Motor neuron (in vitro differentiated cells): ENCODE measurements around the gene SMIM8. TPM values are rescaled to one million over a fixed set of nuclear protein-coding genes. Genes with fewer than 3 reads are reported as not detected.

ENCODE experiments used
- ATAC-seq, 8 experiments: fragments of 200-7000 bp; cut with Tn5 transposase; replicated peaks in 6 of 8; 2 replicates each; pipeline ENCODE4 v1.8.0; 2021; ENCODE audit warnings: mild to moderate bottlenecking in 8 of 8, moderate library complexity in 8 of 8
- H3K27ac ChIP-seq, 2 donors: fragments of 250-450 bp; sonication (Bioruptor Pico); 2 replicates each; pipeline ENCODE4 v1.9.0; 2021; ENCODE audit warnings: antibody characterized with exemption in 2 of 2, mild to moderate bottlenecking in 2 of 2, moderate library complexity in 1 of 2
- H3K4me1 ChIP-seq, 2 donors: fragments of 250-450 bp; sonication (Bioruptor Pico); replicated peaks in 1 of 2; 2 replicates each; pipeline ENCODE4 v1.6.1; 2021; ENCODE audit warnings: antibody characterized with exemption in 2 of 2, mild to moderate bottlenecking in 2 of 2, moderate library complexity in 1 of 2
- H3K4me3 ChIP-seq, 5 donors: fragments of 250-450 bp; sonication (Bioruptor Pico); 2 replicates each; pipeline ENCODE4 v1.9.0; 2021; ENCODE audit warnings: antibody characterized with exemption in 5 of 5, mild to moderate bottlenecking in 5 of 5, moderate library complexity in 4 of 5
- WGBS, 10 experiments: fragments of 450-650 bp; shearing (Covaris generic); methylation state at CpG; one replicate each; pipeline ENCODE4 v1.0.0; 2022; 5-methylcytosine and 5-hydroxymethylcytosine counted together
- in situ Hi-C, 9 experiments: fragments of 400-800 bp; cut with MboI; loops; one replicate each; pipeline ENCODE4 v1.15.0; 2021; ENCODE audit warnings: low sequenced_read_pairs in 9 of 9, low pct_unique_long_range_greater_than_20kb in 2 of 9; ENCODE audit not compliant: unreplicated experiment in 9 of 9
- total RNA-seq, 8 experiments: library from RNA; unstranded; fragments of 300-600 nt; gene quantifications; 2 replicates each; pipeline versions ENCODE4 v1.2.3 to v1.2.4, GENCODE V29; 2022

The SMIM8 gene
- total RNA-seq, 8 experiments from 2014 or later: 5.5 to 24.1 (median 14.8) TPM

DNA sequence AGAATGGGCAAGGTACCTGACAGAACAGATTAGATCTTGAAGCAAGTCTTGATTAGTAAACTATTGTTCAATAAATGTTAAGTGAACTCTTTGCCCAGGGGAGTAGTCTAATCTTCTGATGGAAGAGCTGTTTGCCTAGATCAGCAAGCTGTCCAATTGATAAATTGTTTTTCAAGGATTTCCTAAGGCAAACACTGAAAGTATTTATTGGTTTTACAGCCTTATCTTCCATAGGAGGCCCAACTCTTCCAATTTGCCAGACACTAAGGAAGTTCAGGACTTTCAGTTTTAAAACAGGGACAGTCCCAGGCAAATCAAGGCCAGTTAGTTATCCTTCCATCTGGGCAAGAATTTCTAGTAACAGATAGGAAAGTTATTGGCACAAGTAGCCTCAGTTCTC, 20.4 kb downstream of the SMIM8 start:
- no peak for ATAC-seq
- no peaks in the 10 kb centered on the region for H3K4me1 ChIP-seq
- no peak overlapping the region for H3K27ac ChIP-seq
- no peak overlapping the region for H3K4me3 ChIP-seq
- in situ Hi-C loops: no loop called here

DNA sequence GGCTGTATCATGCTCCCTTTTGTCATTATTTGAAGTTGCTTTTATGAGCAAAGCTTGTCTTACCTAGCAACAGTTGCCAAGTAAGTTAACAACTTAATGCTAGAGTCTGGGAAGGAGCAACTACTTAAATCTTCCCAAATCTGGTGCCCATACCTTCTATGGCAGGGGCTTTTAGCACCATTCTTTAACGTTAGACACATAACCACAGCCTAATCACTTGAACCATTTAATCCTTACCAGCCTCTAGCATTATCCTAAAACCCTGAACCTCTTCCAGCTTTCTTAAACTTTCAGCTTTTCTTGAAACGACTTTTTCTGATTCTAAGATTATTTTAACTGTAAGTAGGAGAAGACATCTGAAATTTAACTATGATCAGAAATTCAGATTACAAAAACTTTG, 22.3 kb downstream of the SMIM8 start, which contains the start of gene C6orf163:
Gene C6orf163 (plus strand): TSS at position 83 of the 400 bp plus-strand sequence. CDS start 287 bp downstream, at position 370.
- WGBS, 10 experiments: 14 to 100% (median 80%) methylated on average over 1 to 2 of the region's 2 CpGs
- Histone ChIP-seq H3K4me1 (no peaks in the 10 kb centered on the region), H3K27ac (no peak within 1 kb of the TSS), H3K4me3 (no peak within 1 kb of the TSS)
- ATAC-seq: no peak
- in situ Hi-C loops: no loop called here

GRCh38 chr6:87346700-87347099, 24.3 kb downstream of the SMIM8 start:
- Histone ChIP-seq H3K4me3 (no peak overlapping the region), H3K4me1 (no peaks in the 10 kb centered on the region), H3K27ac (no peak overlapping the region)
- WGBS, 10 experiments: 33 to 100% (median 94%) methylated on average over 1 to 3 of the region's 3 CpGs
- in situ Hi-C loops: no loop called here
- no peak for ATAC-seq

DNA sequence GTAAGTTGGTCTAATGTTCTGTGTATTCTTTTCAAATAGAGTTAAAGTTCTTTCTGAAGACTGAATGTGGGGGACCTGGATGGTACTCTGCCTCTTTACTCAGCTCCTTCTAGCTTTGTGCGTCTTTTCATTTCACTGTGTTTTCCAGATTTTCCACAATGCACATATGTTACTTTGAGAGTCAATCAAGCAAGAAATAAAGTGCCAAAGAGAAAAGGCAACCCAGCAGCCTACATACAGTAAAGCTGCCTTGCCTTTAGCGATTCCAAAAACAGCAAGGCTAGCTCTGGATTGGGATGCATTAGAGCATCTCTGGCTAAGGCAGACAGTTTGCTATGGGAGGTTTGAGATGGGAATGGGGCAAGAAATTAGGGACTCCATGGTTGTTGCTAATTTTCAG, 27.5 kb downstream of the SMIM8 start:
- ATAC-seq: no peak
- Histone ChIP-seq H3K27ac (no peak overlapping the region), H3K4me1 (no peaks in the 10 kb centered on the region), H3K4me3 (no peak overlapping the region)
- WGBS, 10 experiments: 44 to 100% (median 86%) methylated on average over 1 to 2 of the region's 2 CpGs; no CpG with 5 or more reads in 3 of the 10 experiments
- in situ Hi-C loops: no loop called here

GRCh38 chr6:87350516-87350915, 28.1 kb downstream of the SMIM8 start:
- no peaks in the 10 kb centered on the region for H3K4me1 ChIP-seq
- no peak for ATAC-seq
- no peak overlapping the region for H3K27ac ChIP-seq
- in situ Hi-C loops: no loop called here
- no peak overlapping the region for H3K4me3 ChIP-seq

GRCh38 chr6:87351583-87351982, 29.2 kb downstream of the SMIM8 start:
- H3K4me1 ChIP-seq: no peaks in the 10 kb centered on the region
- no peak overlapping the region for H3K27ac ChIP-seq
- 60 to 100% (median 100%) methylated on average over 1 of the region's 1 CpG; no CpG with 5 or more reads in 5 of the 10 experiments for WGBS, 10 experiments
- ATAC-seq: no peak
- in situ Hi-C loops: no loop called here
- H3K4me3 ChIP-seq: no peak overlapping the region

- H3K4me1 ChIP-seq: no peaks in the 10 kb centered on the region
- H3K27ac ChIP-seq: no peak overlapping the region
- no peak for ATAC-seq
- WGBS, 10 experiments: 70 to 100% (median 95%) methylated on average over 1 to 4 of the region's 4 CpGs
- no peak overlapping the region for H3K4me3 ChIP-seq
- in situ Hi-C loops: no loop called here
These were observed 33.8 kb downstream of the SMIM8 start for GRCh38 chr6:87356181-87356580.

DNA sequence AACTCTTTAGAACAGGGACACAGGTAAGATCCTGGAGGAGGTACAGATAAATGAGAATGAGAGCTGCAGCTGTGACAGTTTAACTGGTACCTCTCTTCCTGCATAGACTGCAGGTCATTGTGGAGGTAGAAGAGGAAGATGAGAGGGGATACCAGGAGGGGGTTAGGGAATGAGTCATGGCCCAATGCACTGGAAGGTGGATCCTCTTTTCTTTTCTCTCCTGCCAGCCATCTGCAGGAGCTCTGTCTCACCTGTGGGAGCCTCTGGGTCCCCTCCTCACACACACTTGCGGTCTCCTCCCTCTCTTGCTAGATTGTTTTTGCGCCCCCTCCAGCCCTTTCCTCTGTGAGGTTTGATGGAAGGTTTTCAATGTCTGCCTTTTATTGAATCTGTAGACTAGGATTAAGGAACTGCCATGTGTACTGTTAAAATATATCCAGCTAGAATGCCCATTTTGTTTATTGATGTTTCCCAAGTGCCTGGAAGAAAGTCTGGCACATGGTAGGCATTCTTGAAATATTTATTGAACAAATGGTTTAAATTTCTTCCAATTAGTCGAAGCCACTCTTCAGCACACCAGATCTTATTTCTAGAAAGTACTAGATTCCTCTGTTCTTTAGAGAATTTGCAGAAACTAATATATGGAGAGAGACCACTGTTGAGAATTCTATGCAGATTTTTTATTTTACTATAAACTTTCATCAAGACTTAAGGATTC, 35.2 kb downstream of the SMIM8 start:
- no peak overlapping the region for H3K4me3 ChIP-seq
- in situ Hi-C loops: no loop called here
- whole genome bisulfite sequencing, 10 experiments: 0 to 100% (median 64%) methylated on average over 1 to 3 of the region's 3 CpGs; no CpG with 5 or more reads in 1 of the 10 experiments
- H3K4me1 ChIP-seq: no peaks in the 10 kb centered on the region
- no peak overlapping the region for H3K27ac ChIP-seq
- ATAC-seq: no peak

DNA sequence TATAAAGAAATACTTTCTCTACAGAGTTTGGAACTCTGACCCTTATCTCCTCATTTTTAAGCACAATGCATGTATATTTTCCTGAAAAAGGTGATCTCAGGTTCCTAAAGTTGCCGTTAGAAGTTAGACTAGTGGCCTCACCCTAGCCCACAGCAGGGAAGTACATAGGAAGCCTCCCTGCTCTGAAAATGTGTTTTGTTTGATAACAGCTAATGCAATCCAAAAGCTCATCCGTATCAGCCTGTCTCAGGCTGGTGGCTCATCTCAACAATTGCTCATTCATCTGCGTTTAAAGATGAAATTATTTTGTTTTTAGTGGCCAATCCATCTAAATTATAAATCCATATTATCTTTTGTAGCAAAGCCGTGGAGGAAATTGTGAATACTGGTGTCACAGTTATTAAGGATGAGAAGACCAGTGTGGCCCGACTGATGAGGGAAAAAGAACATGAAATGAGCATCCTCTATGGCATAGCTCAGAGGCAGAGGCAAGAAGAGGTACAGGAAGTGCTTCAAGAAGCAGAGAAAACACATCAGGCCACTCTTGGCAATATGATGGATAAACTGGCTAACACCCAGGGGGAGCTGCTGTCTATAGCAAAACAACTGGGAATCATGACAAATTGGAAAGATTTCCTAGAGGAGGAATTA, 42.3 kb downstream of the SMIM8 start:
- Histone ChIP-seq H3K27ac (no peak overlapping the region), H3K4me1 (no peaks in the 10 kb centered on the region), H3K4me3 (no peak overlapping the region)
- WGBS, 10 experiments: 46 to 100% (median 92%) methylated on average over 1 to 5 of the region's 5 CpGs
- in situ Hi-C loops: no loop called here
- ATAC-seq: peak in 1 of 8 experiments; percentile 43

DNA sequence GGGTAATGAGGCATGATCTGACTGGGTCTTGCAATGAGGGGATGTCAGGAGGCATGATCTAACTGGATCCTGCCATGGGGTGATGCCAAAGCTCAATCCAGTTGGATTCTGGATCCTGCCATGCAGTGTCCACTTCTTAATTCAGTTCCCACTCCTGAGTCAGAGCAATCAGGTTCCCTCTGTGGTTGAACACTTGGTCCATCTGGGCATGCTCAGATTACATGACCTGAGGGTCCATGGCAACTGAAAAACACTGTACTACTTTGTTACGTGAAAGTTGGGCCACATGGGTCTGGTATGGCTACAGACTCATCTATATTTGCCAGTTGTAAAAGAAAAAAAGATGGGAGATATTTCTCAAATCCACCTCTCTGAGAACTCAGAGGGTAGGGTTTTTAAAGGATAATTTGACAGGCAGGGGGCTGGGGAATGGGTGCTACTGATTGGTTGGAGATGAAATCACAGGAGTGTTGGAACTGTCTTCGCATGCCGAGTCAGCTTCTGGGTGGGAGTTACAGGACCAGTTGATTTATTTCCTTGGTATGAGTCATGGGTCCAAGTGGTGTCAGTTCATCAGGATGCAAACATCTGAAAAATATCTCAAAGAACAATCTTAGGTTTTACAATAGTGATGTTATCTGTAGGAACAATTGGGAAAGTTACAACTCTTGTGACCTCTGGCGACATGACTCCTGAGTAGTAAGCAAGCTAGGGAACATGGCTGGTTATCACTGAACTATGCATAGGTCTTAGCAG, 43.9 kb downstream of the SMIM8 start:
- WGBS, 10 experiments: 83 to 100% (median 96%) methylated on average over 1 to 4 of the region's 4 CpGs; no CpG with 5 or more reads in 1 of the 10 experiments
- in situ Hi-C loops: no loop called here

DNA sequence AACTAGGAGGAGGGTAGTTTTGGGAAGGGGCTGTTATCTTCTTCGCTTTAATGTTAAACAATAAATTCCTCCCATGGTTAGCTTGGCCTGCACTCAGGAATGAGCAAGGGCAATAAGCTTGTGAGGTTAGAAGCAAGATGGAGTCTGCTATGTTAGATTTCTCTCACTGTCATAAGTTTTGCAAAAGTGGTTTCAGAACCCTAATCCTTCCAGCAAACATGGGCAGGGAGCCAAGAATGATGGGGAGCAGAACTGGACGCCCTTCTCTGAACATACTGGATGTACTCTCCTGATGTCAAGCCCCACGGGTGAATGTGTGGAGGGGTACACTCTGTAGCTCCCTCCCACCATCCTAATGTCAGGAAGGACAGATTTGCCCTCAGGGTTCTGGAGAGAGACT, 44.5 kb downstream of the SMIM8 start:
- in situ Hi-C loops: no loop called here
- no peak overlapping the region for H3K4me3 ChIP-seq
- WGBS, 10 experiments: 80 to 100% (median 92%) methylated on average over 1 to 3 of the region's 3 CpGs; no CpG with 5 or more reads in 2 of the 10 experiments
- no peak overlapping the region for H3K27ac ChIP-seq
- no peak for ATAC-seq
- no peaks in the 10 kb centered on the region for H3K4me1 ChIP-seq

More for the DNA sequence above, 43.9 kb downstream of the SMIM8 start:
- no peak overlapping the region for H3K27ac ChIP-seq
- H3K4me1 ChIP-seq: no peaks in the 10 kb centered on the region
- no peak overlapping the region for H3K4me3 ChIP-seq
- peak in 5 of 8 experiments; percentile 22 to 93 (median 90) for ATAC-seq

DNA sequence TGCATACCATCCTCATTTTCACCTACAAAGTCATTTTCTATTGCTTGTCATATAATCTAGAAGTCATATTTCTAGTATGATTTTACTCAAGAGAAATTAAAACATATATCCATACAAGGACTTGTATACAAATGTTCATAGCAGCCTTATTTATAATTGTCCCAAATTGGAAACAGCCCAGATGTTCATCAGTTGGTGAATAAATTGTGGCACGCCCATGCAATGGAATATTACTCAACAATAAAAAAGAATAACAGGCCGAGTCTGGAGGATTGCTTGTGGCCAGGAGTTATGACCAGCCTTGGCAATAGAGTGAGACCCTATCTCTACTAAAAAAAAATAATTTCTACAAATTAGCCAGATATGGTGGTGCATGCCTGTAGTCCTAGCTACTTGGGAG, 51.0 kb downstream of the SMIM8 start:
- 78 to 100% (median 90%) methylated on average over 1 to 2 of the region's 2 CpGs; no CpG with 5 or more reads in 2 of the 10 experiments for WGBS, 10 experiments
- no peak for ATAC-seq
- Histone ChIP-seq H3K27ac (no peak overlapping the region), H3K4me3 (no peak overlapping the region), H3K4me1 (no peaks in the 10 kb centered on the region)
- in situ Hi-C loops: no loop called here

GRCh38 chr6:87375315-87375714, 52.9 kb downstream of the SMIM8 start:
- 29 to 100% (median 91%) methylated on average over 1 to 2 of the region's 2 CpGs; no CpG with 5 or more reads in 2 of the 10 experiments for WGBS, 10 experiments
- Histone ChIP-seq H3K4me1 (no peaks in the 10 kb centered on the region), H3K27ac (no peak overlapping the region), H3K4me3 (no peak overlapping the region)
- in situ Hi-C loops: loop anchor here in 1 of 9 experiments (25.0 kb wide), 2 partner anchors 238 to 313 kb away; no protein-coding TSS in a partner anchor
- peak in 1 of 8 experiments; percentile 12 for ATAC-seq
